Stimulated activated naive CD4-positive, alpha-beta T cell (primary cell): ENCODE measurements around the gene UBE3B.
A peak's percentile ranks its signal among the peaks of the same experiment; 100 is the strongest.
"Not testable (repeated sequence)": the region's sequence is repeated elsewhere in the genome, so short reads cannot be mapped to it uniquely, and the experiment has no call there.

Source experiments
- DNase-seq, 6 experiments: peaks; one replicate each; lab custom pipeline; 2025; lab: John Stamatoyannopoulos, UW

The UBE3B gene

DNA sequence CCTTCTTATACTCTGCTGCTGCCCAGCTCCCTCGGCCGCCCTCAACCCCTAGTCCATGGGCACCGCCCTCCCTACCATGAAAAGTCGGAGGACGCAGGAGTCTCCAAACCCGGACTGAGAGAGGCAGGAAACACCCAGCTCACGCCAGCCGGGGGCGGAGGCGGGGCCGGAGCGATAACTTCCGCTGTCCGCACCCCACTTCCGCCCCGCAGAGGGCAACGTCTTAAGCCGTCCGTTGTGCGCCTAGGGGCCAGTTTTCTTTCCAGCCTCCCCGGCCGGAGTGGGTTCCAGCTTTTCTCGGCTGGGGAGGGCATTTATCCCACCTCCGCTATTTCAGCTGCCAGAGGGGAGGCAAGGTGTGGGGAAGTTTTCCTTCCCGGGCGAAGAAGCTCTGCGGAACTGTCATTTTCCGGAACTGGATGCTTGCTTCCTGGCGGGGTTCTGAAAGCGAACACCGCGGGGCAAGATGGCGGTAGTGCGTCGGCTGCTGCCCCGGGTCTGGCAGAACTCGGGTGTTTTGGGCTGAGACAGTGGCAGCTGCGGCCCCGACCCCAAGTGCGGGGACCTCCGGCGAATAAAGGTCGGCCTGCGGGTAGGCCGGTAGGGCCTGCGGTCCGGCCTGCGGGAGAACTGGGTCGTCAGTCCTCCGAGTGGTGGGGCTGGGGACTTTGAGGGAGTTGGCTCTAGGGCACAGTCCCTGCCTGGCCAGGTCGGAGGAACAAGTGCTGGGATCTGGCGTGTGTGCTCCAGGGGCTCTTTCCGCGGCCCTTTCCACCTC, at the start of gene UBE3B, which contains the start of gene KCTD10:
Gene UBE3B (plus strand): TSS at position 450 of the 778 bp plus-strand sequence. CDS start 5,918 bp downstream, outside the sequence.
Gene KCTD10 (minus strand): TSS at position 116 of the 778 bp plus-strand sequence. CDS start 38 bp downstream, at position 78.
- DNase-seq: peak; percentile 77 to 98 (median 82)

DNA sequence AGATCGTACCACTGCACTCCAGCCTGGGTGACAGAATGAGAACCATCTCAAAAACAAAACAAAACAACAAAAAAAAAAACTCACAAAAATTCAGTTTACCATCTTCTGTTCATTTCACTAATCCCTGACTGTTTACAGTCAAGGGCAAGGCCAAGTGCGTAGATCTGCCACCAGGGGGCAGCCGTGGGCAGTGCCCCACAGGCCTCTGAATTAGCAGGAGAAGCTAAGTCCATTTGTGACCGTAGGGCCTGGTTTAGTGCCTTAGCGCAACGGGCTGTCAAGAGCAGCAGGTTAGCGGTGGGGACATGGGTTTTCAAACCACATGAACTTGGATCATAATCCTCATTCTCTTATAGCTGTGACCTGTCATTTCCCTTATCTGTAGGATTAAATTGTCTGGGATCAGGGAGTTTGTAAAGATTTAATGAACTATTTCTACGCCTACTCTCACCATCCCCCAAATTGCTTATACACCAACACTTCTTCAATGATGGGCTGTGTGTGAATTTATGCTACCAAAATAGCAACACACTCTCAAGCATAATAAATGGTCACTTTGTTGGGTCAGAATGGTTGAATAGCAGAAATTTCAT, 49.3 kb upstream of the UBE3B start:
- DNase-seq: peak; percentile 30 to 74 (median 58)

- DNase-seq: not testable (repeated sequence)
Measured at GRCh38 chr12:109428804-109429203, 48.6 kb upstream of the UBE3B start.

DNA sequence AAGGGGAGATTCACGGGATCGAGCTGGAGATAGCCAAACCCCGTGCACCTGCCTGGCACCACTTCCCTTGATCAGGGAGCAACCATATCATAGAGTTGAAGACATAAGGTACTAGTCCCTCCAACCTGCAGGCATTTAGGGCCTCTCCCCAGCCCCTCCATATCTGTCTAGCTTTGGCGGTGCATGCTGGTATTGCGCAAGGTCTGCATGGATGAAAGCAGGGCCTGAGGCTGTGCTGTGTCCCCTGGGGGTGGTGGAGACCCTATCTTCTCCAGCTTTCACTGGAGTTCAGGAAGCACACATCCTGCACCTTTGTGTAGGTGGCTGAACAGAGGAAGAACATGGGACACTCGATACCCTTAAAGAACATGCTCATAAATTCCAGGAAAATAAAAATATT, 47.2 kb upstream of the UBE3B start:
- DNase-seq: no peak

DNA sequence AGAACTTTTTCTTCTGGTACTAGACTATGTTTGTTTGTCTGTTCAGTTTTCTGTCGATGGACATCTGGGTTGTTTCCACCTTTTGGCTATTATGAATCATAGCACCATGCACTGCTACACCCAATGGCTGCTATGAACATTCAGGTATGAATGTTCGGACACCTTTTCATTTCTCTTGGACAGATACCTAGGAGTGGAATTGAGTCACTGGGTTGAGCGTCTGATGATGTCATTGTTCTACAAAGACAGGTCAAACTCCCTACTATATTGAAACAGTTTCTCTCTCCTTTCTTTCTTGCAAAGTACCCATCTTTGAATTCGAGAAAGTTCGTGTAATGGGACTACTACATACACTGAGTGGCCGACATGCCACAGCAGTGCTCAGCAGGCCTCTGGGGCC, 45.0 kb upstream of the UBE3B start:
- no peak for DNase-seq

DNA sequence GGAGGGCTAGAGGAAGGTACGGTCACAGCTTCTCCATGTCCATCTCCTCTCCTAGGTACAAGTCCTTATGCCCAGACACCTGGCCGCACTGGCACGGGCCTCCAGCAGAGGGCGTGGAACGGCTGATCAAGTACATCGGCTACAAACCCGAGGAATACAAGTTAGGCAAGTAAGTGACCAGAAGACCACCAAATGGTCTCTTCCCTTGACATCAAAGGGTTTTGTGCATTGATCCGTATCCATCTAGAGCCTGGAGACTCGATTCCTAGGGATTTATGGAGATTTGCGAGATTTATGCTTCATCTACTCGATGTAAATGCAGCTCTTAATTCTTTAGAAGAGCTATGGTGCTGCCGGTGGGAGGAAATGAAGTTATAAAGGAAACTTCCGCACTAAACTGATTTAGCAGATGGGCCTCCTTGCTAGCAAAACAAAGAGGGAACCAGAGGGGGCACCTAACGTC, 44.6 kb upstream of the UBE3B start:
- DNase-seq: peak; percentile 35 to 78 (median 63)

- no peak for DNase-seq
Measured at GRCh38 chr12:109433618-109434017, 43.8 kb upstream of the UBE3B start.

DNA sequence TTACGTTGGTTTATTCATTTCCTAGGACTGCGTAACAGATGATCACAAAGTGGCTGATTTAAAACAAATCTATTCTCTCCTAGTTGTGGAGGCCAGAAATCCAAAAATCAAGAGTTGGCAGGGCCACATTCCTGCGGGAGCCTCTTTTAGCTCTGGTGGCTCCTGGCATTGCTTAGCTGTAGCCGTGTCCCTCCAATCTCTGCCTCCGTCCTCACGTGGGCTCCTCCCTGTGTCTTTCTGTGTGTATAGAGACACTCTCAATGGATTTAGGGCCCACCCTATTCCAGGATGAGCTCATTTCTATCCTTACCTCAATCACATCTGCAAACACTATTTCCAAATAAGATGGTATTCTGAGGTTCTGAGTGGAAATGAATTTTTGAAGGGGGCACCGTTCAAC, 42.9 kb upstream of the UBE3B start:
- DNase-seq: no peak

DNA sequence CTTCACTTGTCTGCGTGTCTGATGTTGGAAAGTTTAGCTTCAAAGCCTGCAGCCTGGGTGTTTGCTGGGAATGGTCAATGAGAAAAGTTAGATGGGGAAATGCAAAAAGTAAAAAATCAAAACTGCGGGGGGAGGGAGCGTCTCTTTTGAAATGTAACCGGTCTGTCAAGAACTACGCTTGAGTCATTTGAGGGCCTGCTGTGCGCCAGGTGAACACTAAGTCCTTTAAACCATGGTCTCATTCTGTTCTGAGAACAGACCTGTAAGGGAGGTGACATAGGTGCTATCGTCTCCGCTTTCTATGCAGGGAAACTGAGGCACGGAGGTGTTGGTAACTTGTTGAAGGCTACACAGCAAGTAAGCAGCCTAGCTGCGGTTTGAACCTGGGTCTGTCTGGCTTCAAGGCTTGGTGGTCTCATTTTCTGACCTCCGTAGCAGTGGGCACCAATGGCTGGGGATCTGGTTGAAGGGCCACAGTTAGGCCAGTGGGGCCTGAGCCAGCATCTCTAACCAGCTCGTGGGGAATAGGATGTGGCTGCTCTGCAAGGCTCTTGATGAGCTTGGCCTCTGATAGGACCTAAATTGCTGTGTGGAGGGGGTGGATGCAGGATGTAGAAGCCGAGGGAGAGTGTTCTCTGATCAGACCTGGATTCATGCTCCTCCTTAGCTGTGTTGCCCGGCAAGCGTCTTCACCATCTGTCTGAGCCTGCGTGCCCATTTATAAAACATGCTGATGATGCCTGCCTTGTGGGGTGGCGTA, 41.8 kb upstream of the UBE3B start:
- no peak for DNase-seq

GRCh38 chr12:109436188-109436560, 41.3 kb upstream of the UBE3B start:
- no peak for DNase-seq

GRCh38 chr12:109439181-109439580, 38.3 kb upstream of the UBE3B start:
- no peak for DNase-seq

DNA sequence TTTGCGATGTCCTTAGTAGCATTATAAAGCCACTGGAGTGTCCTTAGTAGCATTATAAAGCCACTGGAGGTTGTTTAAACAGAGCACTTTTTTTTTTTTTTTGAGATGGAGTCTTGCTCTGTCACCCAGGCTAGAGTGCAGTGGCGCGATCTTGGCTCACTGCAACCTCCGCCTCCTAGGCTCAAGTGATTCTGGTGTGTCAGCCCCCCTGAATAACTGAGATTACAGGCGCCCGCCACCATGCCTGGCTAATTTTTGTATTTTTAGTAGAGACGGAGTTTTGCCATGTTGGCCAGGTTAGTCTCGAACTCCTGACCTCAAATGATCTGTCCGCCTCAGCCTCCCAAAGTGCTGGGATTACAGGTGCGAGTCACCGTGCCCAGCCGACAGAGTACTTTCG, 37.5 kb upstream of the UBE3B start:
- not testable (repeated sequence) for DNase-seq

- DNase-seq: no peak
Measured at GRCh38 chr12:109440851-109441490, 36.5 kb upstream of the UBE3B start.

- DNase-seq: no peak
Measured at GRCh38 chr12:109443794-109444193, 33.6 kb upstream of the UBE3B start.

GRCh38 chr12:109444259-109444658, 33.2 kb upstream of the UBE3B start:
- DNase-seq: no peak

- no peak for DNase-seq
Measured at GRCh38 chr12:109445191-109445609, 32.2 kb upstream of the UBE3B start.

- DNase-seq: no peak
Measured at GRCh38 chr12:109446869-109447268, 30.6 kb upstream of the UBE3B start.

GRCh38 chr12:109447482-109447881, 30.0 kb upstream of the UBE3B start:
- no peak for DNase-seq

DNA sequence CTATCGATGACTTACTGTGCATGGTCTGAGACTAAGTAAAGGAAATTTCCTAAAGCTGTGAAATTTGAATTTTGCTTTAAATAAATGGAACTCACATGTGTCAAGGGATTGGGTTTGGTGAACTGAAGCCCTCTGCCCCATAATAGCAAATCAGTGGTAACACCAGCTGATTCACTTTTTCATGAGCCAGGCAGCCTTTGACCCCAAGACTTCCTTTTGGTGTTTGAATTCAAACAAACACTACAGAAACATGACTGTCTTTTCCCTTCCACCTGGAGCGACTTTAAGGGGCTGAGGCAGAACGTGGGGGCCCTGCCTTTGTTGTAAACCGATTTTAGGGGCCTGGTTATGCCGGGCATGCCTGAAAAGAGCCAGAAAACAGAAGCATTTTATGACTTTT, 29.2 kb upstream of the UBE3B start:
- DNase-seq: no peak

GRCh38 chr12:109448707-109449390, 28.6 kb upstream of the UBE3B start:
- no peak for DNase-seq

DNA sequence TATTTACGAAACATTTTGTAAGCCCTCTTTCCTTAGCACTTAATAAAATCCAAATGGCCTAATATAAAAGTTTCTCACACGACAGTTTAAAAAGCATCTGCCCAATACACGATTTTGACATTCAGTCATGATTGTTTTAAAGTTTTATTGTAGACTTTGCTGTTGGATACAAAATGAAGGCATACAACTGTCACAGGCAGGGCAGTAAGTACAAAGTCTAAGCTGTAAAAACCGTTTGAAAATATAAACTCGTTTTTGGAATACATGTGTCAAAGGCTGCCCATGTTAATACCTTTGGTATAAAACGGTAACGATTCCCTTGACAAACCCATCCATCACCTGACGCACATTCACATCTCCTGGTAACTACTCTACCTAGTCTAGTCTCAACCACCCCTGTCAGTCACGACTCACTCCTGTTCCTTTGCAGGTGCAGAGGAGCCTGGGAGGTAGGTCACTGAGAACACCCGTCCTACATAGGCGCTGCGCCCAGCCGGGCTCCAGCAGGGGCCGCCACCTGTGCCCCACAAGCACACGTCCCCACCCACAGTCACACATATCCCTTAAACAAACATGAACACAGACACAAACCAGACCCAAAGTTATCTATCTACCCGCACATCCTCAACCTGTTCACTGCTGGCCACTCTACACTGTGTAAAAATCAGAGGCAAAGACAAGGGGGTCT, 27.4 kb upstream of the UBE3B start:
- no peak for DNase-seq
